ENCODE data around the gene NES.

The NES gene

DNA sequence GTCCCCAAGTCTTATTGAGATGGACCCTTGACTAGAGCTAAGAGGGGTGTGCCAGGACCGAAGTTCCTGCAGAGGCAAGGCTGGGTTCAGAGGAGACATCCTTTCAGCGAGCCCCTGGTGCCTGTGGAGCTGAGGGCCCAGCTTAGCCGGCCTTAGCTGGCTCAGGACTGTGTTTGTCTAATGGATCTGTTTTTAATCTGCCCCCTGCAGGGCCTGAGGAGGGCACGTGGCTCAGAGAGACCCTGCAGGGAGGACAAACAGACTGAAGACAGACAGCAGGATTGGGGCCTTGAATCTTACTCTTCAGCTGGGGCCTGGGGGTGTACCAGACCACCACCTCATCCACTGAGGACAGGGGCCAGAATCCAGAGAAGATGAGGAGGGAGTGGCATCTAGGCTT is 26.5 kb upstream of the NES start:
- peak; percentile 76 for DNase-seq (ENCODE audit: low read depth, low spot score)

DNA sequence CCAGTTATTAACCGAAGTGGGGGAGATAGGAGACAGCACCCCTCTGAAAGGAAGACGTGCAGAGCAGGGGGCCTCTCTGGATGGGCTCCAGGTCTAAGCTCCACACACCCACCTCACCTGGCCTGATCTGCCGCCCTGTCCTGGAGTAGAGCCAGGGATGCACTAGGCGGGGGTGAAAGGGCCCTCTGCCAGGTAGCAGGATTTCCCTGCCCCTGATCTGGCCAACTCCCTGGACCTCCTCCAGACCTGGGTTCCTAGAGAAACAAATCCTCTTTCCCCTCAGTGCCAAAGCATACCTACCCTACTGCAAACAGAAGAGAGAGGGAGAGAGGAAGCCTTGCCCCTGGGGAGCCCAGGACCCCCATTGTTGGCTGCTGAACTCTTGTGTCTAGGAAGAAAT is 26.1 kb upstream of the NES start:
- DNase-seq (ENCODE audit: low read depth, low spot score) = no peak

- DNase-seq (ENCODE audit: low read depth, low spot score) = peak; percentile 44
Measured at GRCh38 chr1:156700736-156701531, 23.7 kb upstream of the NES start.

GRCh38 chr1:156698995-156699394 is 21.8 kb upstream of the NES start:
- DNase-seq (ENCODE audit: low read depth, low spot score) = no peak

GRCh38 chr1:156697481-156697880 is 20.3 kb upstream of the NES start:
- DNase-seq (ENCODE audit: low read depth, low spot score) = peak; percentile 57

GRCh38 chr1:156696755-156697154 is 19.5 kb upstream of the NES start:
- peak; percentile 44 for DNase-seq (ENCODE audit: low read depth, low spot score)

- DNase-seq (ENCODE audit: low read depth, low spot score) = peak; percentile 49
Measured at GRCh38 chr1:156694690-156694962, 17.4 kb upstream of the NES start.

GRCh38 chr1:156693848-156694689 is 16.9 kb upstream of the NES start:
- peak; percentile 87 for DNase-seq (ENCODE audit: low read depth, low spot score)

GRCh38 chr1:156692925-156693847 is 16.0 kb upstream of the NES start:
- DNase-seq (ENCODE audit: low read depth, low spot score) = peak; percentile 99

- DNase-seq (ENCODE audit: low read depth, low spot score) = no peak
Measured at GRCh38 chr1:156692441-156692924, 15.3 kb upstream of the NES start.

- DNase-seq (ENCODE audit: low read depth, low spot score) = peak; percentile 67
Measured at GRCh38 chr1:156691665-156692440, 14.6 kb upstream of the NES start.

DNA sequence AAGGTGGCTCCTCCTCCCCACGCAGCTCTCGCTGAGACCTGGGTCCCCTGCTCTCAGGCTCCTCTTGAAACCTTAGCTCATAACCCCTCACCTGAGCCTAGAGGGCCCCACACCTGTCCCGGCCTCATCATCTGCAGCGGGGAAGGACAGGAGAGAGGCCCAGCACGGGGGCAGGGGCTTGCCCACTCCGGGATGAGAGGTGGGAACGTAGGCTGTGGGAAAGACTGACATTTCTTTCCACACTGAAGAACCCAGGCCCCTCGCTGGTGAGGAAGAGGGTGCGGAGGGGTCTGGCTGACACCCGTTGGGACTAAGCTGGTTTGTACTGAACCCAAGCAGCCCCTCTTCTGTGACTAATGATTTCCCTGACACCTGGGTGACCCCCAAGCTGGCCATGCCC is 14.0 kb upstream of the NES start:
- DNase-seq (ENCODE audit: low read depth, low spot score) = peak; percentile 12

DNA sequence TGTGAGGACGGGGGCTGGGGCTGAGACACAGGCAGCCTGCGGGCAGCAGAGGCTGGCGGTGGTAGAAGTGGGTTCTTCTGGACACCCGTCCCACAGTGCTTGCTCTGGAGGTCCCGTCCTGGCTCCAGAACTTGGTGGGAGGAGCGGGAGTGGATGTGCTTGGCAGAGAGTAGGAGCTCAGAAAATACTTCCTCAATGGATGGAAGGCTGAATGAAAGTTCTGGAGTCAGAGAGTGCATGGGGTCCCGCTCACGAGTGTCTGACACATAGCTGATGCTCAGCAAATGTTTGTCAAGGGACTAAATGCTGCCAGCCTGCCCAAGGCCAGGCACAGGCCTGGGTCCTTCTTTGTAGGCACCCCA is 13.4 kb upstream of the NES start:
- no peak for DNase-seq (ENCODE audit: low read depth, low spot score)

DNA sequence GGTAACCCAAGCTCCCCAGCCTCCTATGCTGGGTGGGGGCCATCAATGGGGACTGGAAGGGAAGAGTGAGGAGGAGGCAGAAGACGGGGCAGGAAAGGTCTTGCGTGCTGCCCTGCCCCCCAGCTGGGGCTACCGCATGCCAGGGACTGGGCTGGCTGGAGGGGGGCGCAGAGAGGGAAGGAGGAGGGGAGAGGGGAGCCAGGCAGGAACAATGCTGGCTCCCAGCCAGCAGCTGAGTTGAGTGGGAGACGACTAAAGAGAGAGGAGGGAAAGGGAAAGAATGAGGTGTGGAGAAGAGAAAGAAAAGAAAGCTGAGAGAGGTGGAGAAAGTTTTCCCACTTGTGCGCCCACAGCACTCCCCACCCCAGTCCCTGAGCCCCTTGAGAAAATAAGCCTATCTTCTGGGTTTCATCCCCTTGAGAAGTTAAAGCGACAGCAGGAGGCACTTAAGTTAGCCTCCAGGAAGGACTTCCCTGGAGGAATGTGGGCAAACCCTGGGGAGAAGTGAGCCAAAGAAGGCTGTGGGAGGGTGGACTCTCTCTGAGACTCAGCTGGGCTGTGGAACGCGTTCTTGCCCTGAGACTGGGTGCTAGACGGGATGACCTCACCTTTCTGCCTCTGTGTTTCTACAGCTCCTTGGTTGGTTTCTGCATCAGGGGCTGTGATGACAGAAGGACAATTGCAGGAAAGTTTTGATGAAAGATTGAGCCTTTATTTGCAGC is 12.9 kb upstream of the NES start:
- peak; percentile 45 for DNase-seq (ENCODE audit: low read depth, low spot score)

GRCh38 chr1:156689035-156689952 is 12.1 kb upstream of the NES start:
- peak; percentile 97 for DNase-seq (ENCODE audit: low read depth, low spot score)

GRCh38 chr1:156684227-156684782 is 7.1 kb upstream of the NES start:
- no peak for DNase-seq (ENCODE audit: low read depth, low spot score)

GRCh38 chr1:156682166-156682890 is 5.1 kb upstream of the NES start:
- peak; percentile 69 for DNase-seq (ENCODE audit: low read depth, low spot score)

- DNase-seq (ENCODE audit: low read depth, low spot score) = no peak
Measured at GRCh38 chr1:156681196-156681960, 4.2 kb upstream of the NES start.
